Hepatocyte (in vitro differentiated cells): ENCODE measurements around the gene CYB561D1. TPM values are rescaled to one million over a fixed set of nuclear protein-coding genes. Genes with fewer than 3 reads are reported as not detected.
A peak's percentile ranks its signal among the peaks of the same experiment; 100 is the strongest.

Source experiments
- DNase-seq: peaks from one replicate; pipeline ENCODE4 v3.0.0-alpha.2; 2016; ENCODE audit warnings: low spot score
- H2AFZ ChIP-seq: fragments of 200-600 bp; sonication (generic); 2 replicates; pipeline ENCODE4 v1.6.0; 2016; ENCODE audit warnings: antibody characterized with exemption, mild to moderate bottlenecking
- H3K27ac ChIP-seq: fragments of 200-600 bp; sonication (generic); 2 replicates; pipeline ENCODE4 v1.5.1; 2016; ENCODE audit warnings: mild to moderate bottlenecking
- H3K27me3 ChIP-seq: fragments of 200-600 bp; sonication (generic); 2 replicates; pipeline ENCODE4 v1.6.1; 2016
- H3K36me3 ChIP-seq: fragments of 200-600 bp; sonication (generic); replicated peaks from 2 replicates; pipeline ENCODE4 v1.5.1; 2016; ENCODE audit warnings: low read depth; ENCODE audit not compliant: insufficient read depth
- H3K4me1 ChIP-seq: fragments of 200-600 bp; sonication (generic); 2 replicates; pipeline ENCODE4 v1.5.1; 2016; ENCODE audit warnings: mild to moderate bottlenecking, moderate library complexity; ENCODE audit not compliant: insufficient read depth
- H3K4me2 ChIP-seq: fragments of 200-600 bp; sonication (generic); 2 replicates; pipeline ENCODE4 v1.6.0; 2016
- H3K4me3 ChIP-seq: fragments of 200-600 bp; sonication (generic); 2 replicates; pipeline ENCODE4 v1.5.1; 2016; ENCODE audit warnings: mild to moderate bottlenecking
- H3K79me2 ChIP-seq: fragments of 200-600 bp; sonication (generic); 2 replicates; pipeline ENCODE4 v1.6.0; 2017; ENCODE audit warnings: mild to moderate bottlenecking
- H3K9me2 ChIP-seq: fragments of 200-600 bp; sonication (generic); replicated peaks from 2 replicates; pipeline ENCODE4 v1.6.0; 2017; ENCODE audit warnings: mild to moderate bottlenecking; ENCODE audit not compliant: insufficient read depth
- H3K9me3 ChIP-seq: fragments of 200-600 bp; sonication (generic); 2 replicates; pipeline ENCODE4 v1.5.1; 2016; ENCODE audit warnings: low read depth, mild to moderate bottlenecking
- H4K20me1 ChIP-seq: fragments of 200-600 bp; sonication (generic); 2 replicates; pipeline ENCODE4 v1.6.0; 2016; ENCODE audit warnings: mild to moderate bottlenecking; ENCODE audit not compliant: insufficient read depth, poor library complexity, severe bottlenecking
- CTCF ChIP-seq: fragments of 200-600 bp; sonication (generic); IDR thresholded peaks from 2 replicates; pipeline ENCODE4 v1.5.1; 2016; ENCODE audit warnings: antibody characterized with exemption, mild to moderate bottlenecking; ENCODE audit not compliant: poor library complexity
- EZH2 ChIP-seq: fragments of 200-600 bp; sonication (generic); IDR thresholded peaks from 2 replicates; pipeline ENCODE4 v1.6.1; 2016; ENCODE audit warnings: antibody characterized with exemption, mild to moderate bottlenecking, borderline replicate concordance
- EZH2phosphoT487 ChIP-seq: fragments of 200-600 bp; sonication (generic); IDR thresholded peaks from one replicate; pipeline ENCODE4 v1.6.1; 2018; ENCODE audit warnings: antibody characterized with exemption, mild to moderate bottlenecking, low read depth, moderate library complexity; ENCODE audit not compliant: unreplicated experiment, severe bottlenecking
- WGBS: methylation state at CpG from one replicate; pipeline ENCODE4 v1.1.6; 2016; ENCODE audit warnings: low lambda C conversion rate; ENCODE audit errors: missing lambda C conversion rate; 5-methylcytosine and 5-hydroxymethylcytosine counted together
- polyA plus RNA-seq: library from polyadenylated mRNA; unstranded; fragments of >200 nt; fragmentation: Nextera tagmentation; extraction: Ambion mirVana; gene quantifications from 2 replicates; pipeline ENCODE4 v1.2.1, GENCODE V29; 2016
- total RNA-seq: library from RNA; depleted of rRNA; stranded (reverse); fragments of >200 nt; gene quantifications from 2 replicates; pipeline ENCODE4 v1.2.3, GENCODE V29; 2014

CYB561D1 gene
- total and polyA plus RNA-seq, 2 experiments from 2014 or later, result 4.8 to 6.5 TPM

GRCh38 chr1:109476825-109477224 is 17.1 kb upstream of the CYB561D1 start:
- H4K20me1 ChIP-seq, result no peaks in the 10 kb centered on the region
- DNase-seq, result no peak
- 92% methylated on average over 8 of the region's 8 CpGs for WGBS

GRCh38 chr1:109477821-109478220 is 16.1 kb upstream of the CYB561D1 start:
- H4K20me1 ChIP-seq, result no peaks in the 10 kb centered on the region
- DNase-seq, result no peak
- H3K79me2 ChIP-seq, result no peaks in the 10 kb centered on the region
- 82% methylated on average over 6 of the region's 6 CpGs for WGBS
- no peak overlapping the region for H3K27ac ChIP-seq
- H3K9me2 ChIP-seq, result no peaks in the 10 kb centered on the region
- no peak overlapping the region for H3K4me3 ChIP-seq
- H3K27me3 ChIP-seq, result peaks cover 22% of the 10 kb centered on the region
- H3K9me3 ChIP-seq, result no peaks in the 10 kb centered on the region
- peaks cover under 1% of the 10 kb centered on the region for H3K4me1 ChIP-seq
- TF ChIP-seq EZH2 (no peak), EZH2phosphoT487 (no peak), CTCF (no peak)
- H2AFZ ChIP-seq, result no peak overlapping the region
- no peak overlapping the region for H3K4me2 ChIP-seq
- no peaks in the 10 kb centered on the region for H3K36me3 ChIP-seq

More at GRCh38 chr1:109476825-109477224, 17.1 kb upstream of the CYB561D1 start:
- no peak overlapping the region for H2AFZ ChIP-seq
- TF ChIP-seq CTCF (no peak), EZH2phosphoT487 (no peak), EZH2 (no peak)
- H3K27ac ChIP-seq, result no peak overlapping the region
- no peaks in the 10 kb centered on the region for H3K79me2 ChIP-seq
- H3K4me2 ChIP-seq, result no peak overlapping the region
- H3K36me3 ChIP-seq, result no peaks in the 10 kb centered on the region
- H3K9me2 ChIP-seq, result no peaks in the 10 kb centered on the region
- H3K4me1 ChIP-seq, result no peaks in the 10 kb centered on the region
- H3K27me3 ChIP-seq, result peaks cover 22% of the 10 kb centered on the region
- H3K4me3 ChIP-seq, result no peak overlapping the region
- H3K9me3 ChIP-seq, result no peaks in the 10 kb centered on the region

- Histone ChIP-seq H3K4me2 (no peak overlapping the region), H3K4me1 (peaks cover 6% of the 10 kb centered on the region), H3K27me3 (peaks cover 20% of the 10 kb centered on the region), H4K20me1 (no peaks in the 10 kb centered on the region), H3K36me3 (no peaks in the 10 kb centered on the region), H2AFZ (no peak overlapping the region), H3K4me3 (no peak overlapping the region), H3K79me2 (no peaks in the 10 kb centered on the region), H3K27ac (no peak overlapping the region), H3K9me2 (no peaks in the 10 kb centered on the region), H3K9me3 (no peaks in the 10 kb centered on the region)
- DNase-seq, result peak; percentile 72
- no peak for TF ChIP-seq EZH2
- TF ChIP-seq EZH2phosphoT487, result no peak
- TF ChIP-seq CTCF, result no peak
- 9% methylated on average over 7 of the region's 7 CpGs for WGBS
Measured at GRCh38 chr1:109478806-109479205, 15.1 kb upstream of the CYB561D1 start.

GRCh38 chr1:109479311-109479710 is 14.6 kb upstream of the CYB561D1 start:
- Histone ChIP-seq H3K4me2 (no peak overlapping the region), H3K36me3 (no peaks in the 10 kb centered on the region), H3K79me2 (peaks cover 2% of the 10 kb centered on the region), H3K27ac (no peak overlapping the region), H3K4me3 (no peak overlapping the region), H3K4me1 (peaks cover 6% of the 10 kb centered on the region), H2AFZ (no peak overlapping the region), H3K9me3 (no peaks in the 10 kb centered on the region), H3K9me2 (no peaks in the 10 kb centered on the region), H4K20me1 (no peaks in the 10 kb centered on the region), H3K27me3 (peaks cover 20% of the 10 kb centered on the region)
- no peak for DNase-seq
- TF ChIP-seq EZH2phosphoT487 (no peak), EZH2 (no peak), CTCF (no peak)
- 80% methylated on average over 5 of the region's 5 CpGs for WGBS
